HG02610 (cell line): Measurements from ENCODE around the gene ZNF628.
A peak's percentile ranks its signal among the peaks of the same experiment; 100 is the strongest.
"Not testable (repeated sequence)": the region's sequence is repeated elsewhere in the genome, so short reads cannot be mapped to it uniquely, and the experiment has no call there.

Experiments used
- ATAC-seq: cut with Tn5 transposase; IDR thresholded peaks from one replicate; pipeline ENCODE4 v1.9.1; 2021; ENCODE audit warnings: mild to moderate bottlenecking, moderate library complexity; ENCODE audit not compliant: unreplicated experiment

The ZNF628 gene

GRCh38 chr19:55494172-55494761 lies 17.9 kb downstream of the ZNF628 start:
- ATAC-seq = no peak

GRCh38 chr19:55495646-55496349 lies 19.4 kb downstream of the ZNF628 start:
- no peak for ATAC-seq

- not testable (repeated sequence) for ATAC-seq
These were observed 20.4 kb downstream of the ZNF628 start for GRCh38 chr19:55496820-55497219.

GRCh38 chr19:55497763-55498162 lies 21.3 kb downstream of the ZNF628 start:
- no peak for ATAC-seq

GRCh38 chr19:55498246-55498840 lies 21.9 kb downstream of the ZNF628 start:
- ATAC-seq = no peak

GRCh38 chr19:55500368-55500952 lies 24.0 kb downstream of the ZNF628 start:
- no peak for ATAC-seq

- no peak for ATAC-seq
These were observed 26.0 kb downstream of the ZNF628 start for GRCh38 chr19:55502197-55502952.

GRCh38 chr19:55503157-55503501 lies 26.7 kb downstream of the ZNF628 start:
- no peak for ATAC-seq

- peak; percentile 88 for ATAC-seq
These were observed 27.3 kb downstream of the ZNF628 start for GRCh38 chr19:55503502-55504251.

- ATAC-seq = no peak
These were observed 27.8 kb downstream of the ZNF628 start for GRCh38 chr19:55504252-55504603.

- no peak for ATAC-seq
These were observed 28.6 kb downstream of the ZNF628 start for GRCh38 chr19:55504981-55505380.

- no peak for ATAC-seq
These were observed 31.7 kb downstream of the ZNF628 start for GRCh38 chr19:55508120-55508519.

GRCh38 chr19:55516878-55517620 lies 40.6 kb downstream of the ZNF628 start:
- peak; percentile 96 for ATAC-seq

- no peak for ATAC-seq
These were observed 43.3 kb downstream of the ZNF628 start for GRCh38 chr19:55519451-55520311.

GRCh38 chr19:55520691-55521292 lies 44.4 kb downstream of the ZNF628 start:
- ATAC-seq = no peak

- ATAC-seq = no peak
These were observed 49.1 kb downstream of the ZNF628 start for GRCh38 chr19:55525289-55526101.

- no peak for ATAC-seq
These were observed 50.1 kb downstream of the ZNF628 start for GRCh38 chr19:55526216-55527196.
